Endothelial cell of umbilical vein (primary cell): Measurements from ENCODE around the gene KIAA0232. TPM values are rescaled to one million over a fixed set of nuclear protein-coding genes. Genes with fewer than 3 reads are reported as not detected.

Experiments
- BruUV-seq: library from RNA; stranded (reverse); fragments of 400-500 nt; replicated peaks from 2 replicates; lab custom pipeline; 2021; lab: Mats Ljungman, UMichigan
- CTCF ChIA-PET: fragments of 300-600, 350-600 bp; sonication (Branson Sonifier 250); formaldehyde crosslinking; loops from one replicate; lab custom pipeline; 2021; ENCODE audit warnings: antibody characterized with exemption, inconsistent platforms; lab: Charles Lee
- POLR2A ChIA-PET: fragments of 300-600, 350-600 bp; sonication (Branson Sonifier 250); formaldehyde crosslinking; loops from one replicate; lab custom pipeline; 2021; ENCODE audit warnings: antibody characterized with exemption, inconsistent platforms; lab: Charles Lee
- DNase-seq: peaks from one replicate; pipeline ENCODE4 v3.0.0-alpha.2; 2011; ENCODE audit warnings: low read depth, low spot score
- FAIRE-seq: peaks from 2 replicates; lab custom pipeline; 2011; peaks lifted over from hg19 to GRCh38; lab: Jason Lieb, UNC
- H2AFZ ChIP-seq: 2 replicates; pipeline ENCODE4 v1.6.0; 2012; ENCODE audit warnings: low read depth, low read length, control low read depth, inconsistent platforms
- H3K27ac ChIP-seq: 2 replicates; pipeline ENCODE4 v1.5.1; 2011; ENCODE audit warnings: low read depth, mild to moderate bottlenecking, control low read depth, low read length, moderate library complexity; ENCODE audit not compliant: insufficient read depth
- H3K27me3 ChIP-seq, 2 experiments: 2 replicates each; pipeline versions ENCODE4 v1.6.0 to v1.6.1; 2011; ENCODE audit warnings: low read length in 2 of 2, mixed read lengths in 1 of 2; ENCODE audit not compliant: control insufficient read depth in 2 of 2, insufficient read depth in 2 of 2
- H3K36me3 ChIP-seq, 2 experiments: 2 replicates in 1 of 2; 3 replicates in 1 of 2; pipeline ENCODE4 v1.5.1; 2011; ENCODE audit warnings: low read length in 2 of 2, mild to moderate bottlenecking in 1 of 2, moderate library complexity in 1 of 2; ENCODE audit not compliant: control insufficient read depth in 2 of 2, insufficient read depth in 2 of 2; ENCODE audit errors: extremely low read depth in 1 of 2
- H3K4me1 ChIP-seq: 3 replicates; pipeline ENCODE4 v1.5.1; 2011; ENCODE audit warnings: mild to moderate bottlenecking, low read length; ENCODE audit not compliant: control insufficient read depth, insufficient read depth; ENCODE audit errors: extremely low read depth
- H3K4me2 ChIP-seq: 2 replicates; pipeline ENCODE4 v1.6.1; 2011; ENCODE audit warnings: low read length, control low read depth, mixed read lengths; ENCODE audit not compliant: insufficient read depth
- H3K4me3 ChIP-seq, 3 experiments: fragments of 200-600 bp in 1 of 3; sonication (generic), shearing (Covaris generic) in 1 of 3; replicated peaks in 1 of 3; 2 replicates each; pipeline ENCODE4 v1.5.1; 2011 to 2016; ENCODE audit warnings: control low read depth in 3 of 3, low read length in 3 of 3, mild to moderate bottlenecking in 2 of 3, inconsistent platforms in 1 of 3, low read depth in 1 of 3, moderate library complexity in 1 of 3; ENCODE audit not compliant: insufficient read depth in 1 of 3
- H3K79me2 ChIP-seq: 2 replicates; pipeline ENCODE4 v1.6.0; 2012; ENCODE audit warnings: low read length, inconsistent platforms; ENCODE audit not compliant: control insufficient read depth, insufficient read depth
- H3K9ac ChIP-seq: replicated peaks from 2 replicates; pipeline ENCODE3; 2011; ENCODE audit warnings: low read length, control low read depth; ENCODE audit not compliant: insufficient read depth; ENCODE audit errors: extremely low read depth
- H3K9me1 ChIP-seq: replicated peaks from 3 replicates; pipeline ENCODE4 v1.6.0; 2011; ENCODE audit warnings: mild to moderate bottlenecking, low read length; ENCODE audit not compliant: control insufficient read depth, insufficient read depth; ENCODE audit errors: extremely low read depth
- H3K9me3 ChIP-seq: replicated peaks from 2 replicates; pipeline ENCODE4 v1.5.1; 2012; ENCODE audit warnings: low read length, inconsistent platforms; ENCODE audit not compliant: control insufficient read depth, insufficient read depth
- H4K20me1 ChIP-seq: replicated peaks from 2 replicates; pipeline ENCODE3; 2011; ENCODE audit warnings: mild to moderate bottlenecking, low read length; ENCODE audit not compliant: control insufficient read depth, insufficient read depth; ENCODE audit errors: extremely low read depth
- EZH2 ChIP-seq: IDR thresholded peaks from 2 replicates; pipeline ENCODE4 v1.6.1; 2012; ENCODE audit warnings: borderline replicate concordance, low read depth, mild to moderate bottlenecking, moderate library complexity, low read length, inconsistent platforms; ENCODE audit not compliant: severe bottlenecking
- FOS ChIP-seq: IDR thresholded peaks from 2 replicates; pipeline ENCODE4 v1.6.1; 2011; ENCODE audit warnings: mild to moderate bottlenecking, low read length, moderate library complexity, borderline replicate concordance; ENCODE audit not compliant: insufficient read depth
- GATA2 ChIP-seq: IDR thresholded peaks from 2 replicates; pipeline ENCODE4 v1.7.0; 2011; ENCODE audit warnings: low read depth, mild to moderate bottlenecking, moderate library complexity, mixed read lengths, low read length; ENCODE audit not compliant: insufficient read length, insufficient read depth
- JUN ChIP-seq: IDR thresholded peaks from 2 replicates; pipeline ENCODE4 v1.6.1; 2011; ENCODE audit warnings: borderline replicate concordance, low read depth; ENCODE audit not compliant: insufficient read length, insufficient read depth
- MYC ChIP-seq: IDR thresholded peaks from one replicate; pipeline ENCODE4 v1.6.1; 2011; ENCODE audit warnings: mild to moderate bottlenecking, low read depth, low read length
- POLR2A ChIP-seq: IDR thresholded peaks from 2 replicates; pipeline ENCODE4 v1.6.1; 2012; ENCODE audit warnings: low read depth, mild to moderate bottlenecking, control low read depth, low read length
- POLR2AphosphoS5 ChIP-seq: IDR thresholded peaks from 2 replicates; pipeline ENCODE4 v1.6.1; 2012; ENCODE audit warnings: low read depth, mild to moderate bottlenecking, control low read depth, low read length, moderate library complexity; ENCODE audit not compliant: insufficient read depth
- dilution Hi-C: fragments of 300-500 bp; cut with MboI; formaldehyde crosslinking; loops from one replicate; pipeline ENCODE4 v1.15.0; 2019; ENCODE audit warnings: low sequenced_read_pairs; ENCODE audit not compliant: extremely low pct_ligation_motif_present
- intact Hi-C: fragments of 100-400 bp; cut with micrococcal nuclease; formaldehyde crosslinking; loops from one replicate; pipeline ENCODE4 v1.10.0; 2022
- polyA plus RNA-seq, 4 experiments: library from polyadenylated mRNA; depleted of rRNA in 3 of 4; stranded (reverse) in 3 of 4; unstranded in 1 of 4; fragments of >200 nt; gene quantifications; 2 replicates each; pipeline versions ENCODE4 v1.2.1 to v1.2.3, GENCODE V29; 2011 to 2012; ENCODE audit warnings: missing spikeins in 1 of 4
- total RNA-seq: library from RNA; stranded (reverse); gene quantifications from 2 replicates; pipeline ENCODE4 v1.2.3, GENCODE V29; 2021
- TF ChIP-seq, protein P1 (sequence below): IDR thresholded peaks from 2 replicates; pipeline ENCODE4 v1.6.1; 2011; ENCODE audit not compliant: insufficient read depth, insufficient read length
- TF ChIP-seq, protein P2 (sequence below), 2 donors: IDR thresholded peaks; 1 replicate in 1 of 2; 2 replicates in 1 of 2; pipeline ENCODE4 v1.5.1; 2011; ENCODE audit warnings: low read length in 2 of 2, mild to moderate bottlenecking in 2 of 2, moderate library complexity in 2 of 2, control low read depth in 1 of 2, inconsistent platforms in 1 of 2, low read depth in 1 of 2; ENCODE audit not compliant: insufficient read depth in 1 of 2; ENCODE audit errors: extremely low read depth in 1 of 2

The KIAA0232 gene
- total and polyA plus RNA-seq, 2 donors (not counting 3 experiments of a cell fraction or from before 2014, with no cell fraction given), result 5.3 to 18.4 TPM

DNA sequence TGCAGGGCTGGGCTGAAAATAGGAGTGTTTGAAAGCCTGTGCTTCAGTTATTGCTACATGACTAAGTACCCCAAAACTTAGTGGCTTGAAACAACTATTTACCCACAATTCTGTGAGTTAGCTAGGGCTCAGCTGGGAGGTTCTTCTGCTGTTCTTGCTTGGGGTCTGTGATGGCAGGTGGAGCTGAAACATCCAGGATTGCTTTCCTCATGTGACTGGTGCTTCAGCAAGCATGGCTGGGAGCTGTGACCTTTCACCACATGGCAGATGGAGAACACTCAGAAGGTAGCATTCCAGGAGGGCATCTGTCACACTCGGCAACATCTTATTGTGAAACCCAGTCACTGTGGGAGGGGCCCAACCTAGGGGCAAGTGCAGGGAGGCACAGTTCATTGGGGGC, 70.1 kb downstream of the KIAA0232 start:
- Histone ChIP-seq H3K79me2 (peaks cover 10% of the 10 kb centered on the region), H3K4me2 (no peak overlapping the region), H2AFZ (no peak overlapping the region), H3K4me3 (no peak overlapping the region), H3K9me3 (no peaks in the 10 kb centered on the region), H3K4me1 (peaks cover 7% of the 10 kb centered on the region), H4K20me1 (no peaks in the 10 kb centered on the region), H3K27ac (no peak overlapping the region), H3K36me3 (peaks cover 8 to 9% of the 10 kb centered on the region in 2 experiments), H3K9ac (no peak overlapping the region), H3K9me1 (no peaks in the 10 kb centered on the region), H3K27me3 (no peaks in the 10 kb centered on the region)
- TF ChIP-seq JUN (no peak), FOS (no peak), POLR2A (no peak), POLR2AphosphoS5 (no peak), GATA2 (no peak), MYC (no peak), EZH2 (no peak)
- TF ChIP-seq, protein P1, sequence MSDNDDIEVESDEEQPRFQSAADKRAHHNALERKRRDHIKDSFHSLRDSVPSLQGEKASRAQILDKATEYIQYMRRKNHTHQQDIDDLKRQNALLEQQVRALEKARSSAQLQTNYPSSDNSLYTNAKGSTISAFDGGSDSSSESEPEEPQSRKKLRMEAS, result no peak
- TF ChIP-seq, protein P2, sequence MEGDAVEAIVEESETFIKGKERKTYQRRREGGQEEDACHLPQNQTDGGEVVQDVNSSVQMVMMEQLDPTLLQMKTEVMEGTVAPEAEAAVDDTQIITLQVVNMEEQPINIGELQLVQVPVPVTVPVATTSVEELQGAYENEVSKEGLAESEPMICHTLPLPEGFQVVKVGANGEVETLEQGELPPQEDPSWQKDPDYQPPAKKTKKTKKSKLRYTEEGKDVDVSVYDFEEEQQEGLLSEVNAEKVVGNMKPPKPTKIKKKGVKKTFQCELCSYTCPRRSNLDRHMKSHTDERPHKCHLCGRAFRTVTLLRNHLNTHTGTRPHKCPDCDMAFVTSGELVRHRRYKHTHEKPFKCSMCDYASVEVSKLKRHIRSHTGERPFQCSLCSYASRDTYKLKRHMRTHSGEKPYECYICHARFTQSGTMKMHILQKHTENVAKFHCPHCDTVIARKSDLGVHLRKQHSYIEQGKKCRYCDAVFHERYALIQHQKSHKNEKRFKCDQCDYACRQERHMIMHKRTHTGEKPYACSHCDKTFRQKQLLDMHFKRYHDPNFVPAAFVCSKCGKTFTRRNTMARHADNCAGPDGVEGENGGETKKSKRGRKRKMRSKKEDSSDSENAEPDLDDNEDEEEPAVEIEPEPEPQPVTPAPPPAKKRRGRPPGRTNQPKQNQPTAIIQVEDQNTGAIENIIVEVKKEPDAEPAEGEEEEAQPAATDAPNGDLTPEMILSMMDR (IDR thresholded peaks at IDR 0.05; ENCODE audit: extremely low read depth in 1 of 2, insufficient read depth in 1 of 2, low read depth in 1 of 2, low read length in 2 of 2), result no peak
- DNase-seq (no peak), FAIRE-seq (no peak)
- no TSS peak for BruUV-seq
- ChIA-PET CTCF (interaction anchor here (0.5 to 3.2 kb wide), 2 partner anchors 9 to 21 kb away, joined by 3 to 10 read pairs; no protein-coding TSS in a partner anchor), POLR2A (no interaction called here)
- intact Hi-C loops, result no loop called here
- dilution Hi-C loops, result no loop called here
